Measurements from ENCODE around the gene ARRDC1.
"Not testable (repeated sequence)": the region's sequence is repeated elsewhere in the genome, so short reads cannot be mapped to it uniquely, and the experiment has no call there.

ARRDC1 gene

GRCh38 chr9:137588311-137588710 is 17.2 kb upstream of the ARRDC1 start:
- DNase-seq, result no peak

DNA sequence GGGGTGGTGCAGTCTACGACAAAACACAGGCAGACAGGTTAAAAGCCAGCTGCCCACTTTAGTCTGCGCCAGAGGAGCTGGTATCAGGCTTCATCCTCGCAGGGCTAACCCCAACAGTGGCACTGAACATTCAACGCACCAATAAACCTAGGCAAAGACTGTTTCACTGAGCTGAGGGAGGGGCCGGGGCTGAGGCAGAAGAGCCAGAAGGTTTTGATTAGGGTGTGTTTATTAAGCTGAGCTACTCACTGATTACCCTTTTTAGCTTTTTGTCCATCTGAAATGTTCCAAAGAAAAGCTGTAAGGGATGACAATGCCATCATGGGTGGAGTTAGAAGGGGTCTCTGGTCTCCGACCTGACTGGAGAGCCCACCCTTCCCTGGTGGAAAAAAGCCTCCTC is 16.6 kb upstream of the ARRDC1 start:
- DNase-seq, result no peak

- no peak for DNase-seq
Observed at GRCh38 chr9:137589441-137590122, 15.9 kb upstream of the ARRDC1 start.

DNA sequence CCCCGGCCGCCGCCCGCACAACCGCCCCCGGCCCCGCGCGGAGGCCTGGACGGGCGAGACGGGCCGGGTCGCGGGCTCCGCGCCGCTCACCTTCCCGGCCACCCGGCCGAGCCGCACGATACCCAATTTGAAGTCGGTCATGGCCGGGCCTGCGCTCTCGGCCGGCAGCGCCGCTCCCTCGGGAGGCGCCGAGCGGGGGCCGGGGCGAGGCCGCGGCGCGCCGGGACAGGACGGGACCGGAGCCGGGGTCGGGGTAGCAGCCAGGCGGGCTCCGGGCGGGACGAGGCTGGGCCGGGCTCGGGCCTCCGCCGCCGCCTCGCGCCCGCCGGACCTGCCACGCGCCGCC is 15.4 kb upstream of the ARRDC1 start:
- DNase-seq, result no peak

DNA sequence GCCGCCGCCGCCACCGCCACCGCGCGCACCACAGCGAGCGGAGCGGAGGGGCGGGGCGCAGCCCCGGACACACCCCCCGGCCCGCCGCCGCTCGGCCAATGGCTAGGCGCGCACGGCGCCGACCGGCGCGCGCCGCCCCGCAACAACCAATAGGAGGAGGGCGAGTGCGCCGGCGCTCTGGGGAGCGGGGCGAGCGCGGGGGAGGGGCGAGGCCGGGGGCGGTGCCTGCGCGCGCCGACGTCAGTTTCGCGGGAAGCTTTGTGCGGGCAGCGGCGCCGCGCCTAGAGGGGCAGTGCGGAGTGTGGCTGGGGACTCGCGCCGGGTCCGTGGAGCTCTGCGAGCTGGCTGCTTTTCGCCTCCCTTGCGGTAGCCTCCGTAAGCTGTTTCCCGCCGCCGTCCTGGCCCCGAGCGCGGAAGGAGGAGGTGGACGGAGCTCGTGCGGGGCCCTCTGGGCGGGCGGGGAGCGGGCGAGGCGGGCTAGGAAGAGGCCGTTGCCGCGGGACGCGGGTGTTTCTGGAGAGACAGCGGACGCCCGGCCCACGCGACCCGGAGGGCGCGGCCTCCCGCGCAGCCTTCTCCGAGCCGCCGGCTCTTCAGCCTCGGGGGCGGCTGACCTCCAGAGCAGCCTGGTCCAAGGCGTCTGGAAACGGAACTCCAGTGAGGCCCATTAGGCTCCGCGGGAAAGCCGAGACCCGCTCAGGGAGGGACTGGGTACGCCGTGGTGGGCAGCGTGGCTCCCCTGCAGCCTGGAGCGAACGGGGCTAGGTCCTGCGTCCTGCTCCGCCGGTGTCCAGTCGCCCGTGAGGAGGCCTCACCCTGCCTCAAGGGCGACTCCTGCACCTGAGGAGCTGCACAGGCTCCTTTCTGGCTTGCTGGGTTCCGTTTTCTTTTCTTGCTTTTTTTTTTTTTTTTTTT is 14.8 kb upstream of the ARRDC1 start, which contains the start of gene ZMYND19:
ZMYND19 (minus strand) TSS at position 44 of the 915 bp plus-strand sequence. CDS start 249 bp downstream, outside the sequence.
- DNase-seq, result peak; percentile 71

GRCh38 chr9:137592767-137593166 is 12.7 kb upstream of the ARRDC1 start:
- DNase-seq, result no peak

DNA sequence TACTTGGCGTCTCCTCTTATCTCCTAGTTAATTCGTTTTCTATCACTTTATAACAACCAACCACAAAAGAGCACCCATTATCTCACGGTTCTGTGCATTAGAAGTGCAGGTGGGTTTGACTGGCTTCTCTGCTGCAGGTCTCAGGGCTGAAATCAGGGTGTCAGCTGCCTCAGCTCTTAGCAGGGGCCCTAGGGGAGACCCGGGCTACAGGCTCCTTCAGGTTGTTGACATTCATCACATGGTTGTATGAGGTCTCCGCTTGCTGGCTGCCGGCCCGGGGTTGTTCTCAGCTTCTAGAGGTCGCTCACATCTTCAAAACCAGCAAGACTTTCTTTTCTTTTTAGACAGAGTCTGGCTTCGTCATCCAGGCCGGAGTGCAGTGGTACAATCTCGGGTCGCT is 12.3 kb upstream of the ARRDC1 start:
- DNase-seq, result no peak

DNA sequence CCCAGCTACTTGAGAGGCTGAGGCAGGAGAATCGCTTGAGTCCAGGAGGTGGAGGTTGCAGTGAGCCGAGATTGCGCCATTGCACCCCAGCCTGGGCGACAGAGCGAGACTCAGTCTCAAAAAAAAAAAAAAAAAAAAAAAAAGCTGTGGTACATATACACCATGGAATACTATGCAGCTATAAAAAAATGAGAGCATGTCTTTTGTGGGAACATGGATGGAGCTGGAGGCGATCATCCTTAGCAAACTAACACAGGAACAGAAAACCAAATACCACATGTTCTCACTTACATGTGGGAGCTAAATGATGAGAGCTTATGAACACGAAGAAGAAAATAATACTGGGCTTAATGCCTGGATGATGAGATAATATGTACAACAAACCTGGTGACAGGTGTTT is 8.9 kb upstream of the ARRDC1 start:
- DNase-seq, result not testable (repeated sequence)

- no peak for DNase-seq
Observed at GRCh38 chr9:137598943-137599342, 6.5 kb upstream of the ARRDC1 start.

DNA sequence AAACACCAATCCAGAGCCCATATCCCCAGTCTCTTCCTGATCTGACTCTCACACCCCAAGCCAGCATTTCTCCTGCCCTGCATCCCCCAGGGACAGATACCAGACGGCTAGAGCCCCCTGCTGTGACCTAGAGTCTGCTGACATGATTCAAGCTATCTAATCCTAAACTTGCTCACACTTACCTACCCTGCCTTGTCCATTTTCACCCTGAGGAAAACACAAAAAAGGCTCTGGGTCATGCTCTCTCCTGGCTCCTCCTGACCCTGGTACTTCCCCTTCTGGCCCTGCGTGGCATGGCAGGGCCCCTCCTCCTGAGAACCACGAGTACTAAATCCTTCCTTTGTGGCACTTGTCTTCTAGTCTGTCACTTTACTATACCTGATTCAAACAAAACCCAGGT is 2.8 kb upstream of the ARRDC1 start:
- no peak for DNase-seq

DNA sequence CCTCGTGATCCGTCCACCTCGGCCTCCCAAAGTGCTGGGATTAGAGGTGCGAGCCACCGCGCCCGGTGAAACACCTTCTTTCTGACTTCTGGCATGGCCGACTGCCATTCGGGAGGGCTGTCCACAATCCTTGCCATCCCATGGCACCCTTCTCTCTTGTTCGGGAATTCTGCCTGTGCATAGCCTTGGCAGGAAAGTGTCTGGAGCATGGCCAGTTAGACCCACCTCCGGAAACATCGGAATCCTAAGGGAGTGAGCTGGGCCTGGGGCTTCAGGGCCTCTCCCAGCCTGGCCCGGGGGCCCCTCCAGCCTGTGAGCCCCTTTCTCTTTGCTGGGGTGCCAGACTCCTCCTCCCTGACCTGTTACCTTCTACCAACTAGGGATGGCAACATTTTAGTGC is 1.6 kb upstream of the ARRDC1 start:
- DNase-seq, result no peak

DNA sequence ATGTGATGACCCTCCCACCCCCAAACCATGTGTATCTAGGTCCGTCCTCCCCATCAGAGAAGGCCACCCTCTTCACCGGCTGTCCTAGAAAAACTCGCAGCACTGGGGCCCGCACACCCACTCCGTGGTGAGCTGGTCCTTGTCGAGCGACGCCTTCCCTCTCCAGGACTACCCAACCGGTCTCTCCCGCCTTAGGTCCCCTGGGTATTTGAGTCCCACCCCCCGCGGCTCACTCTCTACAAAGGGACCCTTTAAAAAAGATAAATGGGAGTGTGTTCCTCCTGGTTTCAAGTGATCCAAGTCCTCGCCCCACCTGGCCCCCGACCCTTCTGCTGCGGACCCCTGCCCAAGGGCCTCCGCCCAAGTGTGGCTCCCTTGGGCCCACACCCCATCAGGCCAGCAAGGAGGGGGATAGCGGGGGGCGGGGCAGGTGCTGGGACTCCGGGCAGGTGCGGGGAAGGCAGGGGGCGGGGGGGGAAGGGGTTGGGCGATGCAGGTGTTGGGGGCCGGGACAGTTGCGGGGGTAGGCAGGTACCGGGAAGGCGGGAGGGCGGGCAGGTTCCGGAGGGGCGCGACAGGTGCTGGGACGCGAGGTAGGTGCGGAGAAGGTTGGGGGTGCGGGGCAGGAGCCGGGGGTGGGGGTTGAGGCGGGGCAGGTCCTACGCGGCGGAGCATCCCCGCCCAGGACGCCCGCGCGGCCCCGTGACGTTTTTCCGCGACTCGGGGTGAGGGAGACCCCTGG is 970 bp upstream of the ARRDC1 start:
- no peak for DNase-seq

GRCh38 chr9:137606005-137606621 is 627 bp downstream of the ARRDC1 start:
- DNase-seq, result no peak

GRCh38 chr9:137606734-137607138 is 1.2 kb downstream of the ARRDC1 start:
- no peak for DNase-seq

- no peak for DNase-seq
Observed at GRCh38 chr9:137607141-137607857, 1.8 kb downstream of the ARRDC1 start.

DNA sequence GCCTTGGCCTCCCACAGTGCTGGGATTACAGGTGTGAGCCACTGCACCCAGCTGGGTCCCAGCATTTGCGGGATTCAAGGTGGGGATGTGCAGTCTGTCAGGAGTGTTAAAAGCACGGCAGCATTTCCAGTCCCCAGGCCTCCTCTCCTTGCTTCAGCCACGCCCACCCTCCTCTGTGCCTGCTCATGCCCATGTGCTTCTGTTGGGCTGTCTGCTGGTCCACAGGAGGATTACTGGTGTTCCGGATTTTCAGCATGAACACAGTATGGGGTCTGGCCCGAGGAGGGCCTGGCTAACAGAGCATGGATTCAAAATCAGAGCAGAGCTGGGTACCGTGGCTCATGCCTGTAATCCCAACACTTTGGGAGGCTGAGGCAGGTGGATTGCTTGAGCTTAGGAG is 5.5 kb downstream of the ARRDC1 start:
- no peak for DNase-seq

DNA sequence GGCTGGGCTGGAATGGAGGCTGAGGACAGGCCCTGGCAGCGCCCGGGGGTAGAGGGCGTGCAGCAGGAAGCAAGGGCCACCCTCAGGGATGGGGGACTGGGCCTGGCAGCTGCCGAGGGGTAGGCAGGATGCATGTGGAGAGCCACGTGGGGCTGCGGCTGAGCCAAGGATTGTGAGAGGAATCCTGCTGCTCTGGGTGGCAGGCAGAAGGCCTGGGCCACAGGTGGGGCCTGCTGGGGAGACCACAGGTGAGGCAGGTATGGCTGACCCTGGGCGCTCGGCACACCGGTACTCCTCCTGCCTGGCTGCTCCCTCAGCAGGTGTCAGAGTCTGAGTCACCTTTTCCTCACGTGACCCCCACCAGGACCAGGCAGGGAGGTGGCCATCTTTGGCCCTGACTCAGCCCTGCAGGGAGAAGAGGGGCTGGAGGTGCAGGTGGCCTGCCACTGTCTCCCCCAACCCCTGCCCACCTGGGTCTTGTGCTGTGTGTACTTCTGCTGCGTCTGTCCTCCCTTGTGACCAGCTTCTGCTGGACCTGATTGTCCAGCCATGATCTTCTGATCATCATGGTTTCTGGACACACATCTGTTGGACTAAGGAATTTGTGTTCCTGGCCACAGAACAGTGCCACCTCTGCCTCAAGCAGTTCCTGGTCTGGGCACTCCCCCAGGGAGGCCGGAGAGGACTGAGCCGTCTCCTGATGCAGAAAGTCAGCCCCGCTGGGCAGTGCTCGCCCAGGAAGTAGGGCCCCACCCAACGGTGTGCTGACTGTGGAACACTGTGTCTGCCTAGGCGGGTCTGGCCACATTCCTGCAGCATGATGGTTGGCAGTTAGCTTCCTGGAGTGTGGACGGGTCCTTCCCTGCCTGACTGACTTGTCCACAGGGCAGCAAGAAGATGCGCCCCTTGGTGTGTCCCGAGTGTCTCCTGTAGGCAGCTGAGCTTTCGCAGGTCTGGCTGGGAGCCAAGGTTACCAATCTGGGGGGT is 6.4 kb downstream of the ARRDC1 start:
- no peak for DNase-seq

DNA sequence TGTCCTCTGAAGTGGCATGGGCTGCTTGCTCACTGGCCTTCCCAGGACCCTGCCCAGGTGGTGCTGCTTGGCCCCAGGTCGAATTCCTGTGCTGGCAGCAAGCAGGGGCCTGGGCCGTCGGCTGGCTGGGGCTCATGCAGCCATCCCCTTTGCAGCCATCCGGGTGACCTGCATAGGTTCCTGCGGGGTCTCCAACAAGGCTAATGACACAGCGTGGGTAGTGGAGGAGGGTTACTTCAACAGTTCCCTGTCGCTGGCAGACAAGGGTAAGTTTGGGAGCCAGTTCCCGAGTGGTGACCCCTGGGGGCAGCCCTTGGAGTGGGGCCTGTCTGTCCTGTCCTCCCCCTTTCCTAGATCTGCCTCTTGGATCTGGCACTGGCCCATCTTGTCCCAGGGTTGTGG is 7.3 kb downstream of the ARRDC1 start:
- no peak for DNase-seq

- DNase-seq, result no peak
Observed at GRCh38 chr9:137613259-137613658, 7.8 kb downstream of the ARRDC1 start.

DNA sequence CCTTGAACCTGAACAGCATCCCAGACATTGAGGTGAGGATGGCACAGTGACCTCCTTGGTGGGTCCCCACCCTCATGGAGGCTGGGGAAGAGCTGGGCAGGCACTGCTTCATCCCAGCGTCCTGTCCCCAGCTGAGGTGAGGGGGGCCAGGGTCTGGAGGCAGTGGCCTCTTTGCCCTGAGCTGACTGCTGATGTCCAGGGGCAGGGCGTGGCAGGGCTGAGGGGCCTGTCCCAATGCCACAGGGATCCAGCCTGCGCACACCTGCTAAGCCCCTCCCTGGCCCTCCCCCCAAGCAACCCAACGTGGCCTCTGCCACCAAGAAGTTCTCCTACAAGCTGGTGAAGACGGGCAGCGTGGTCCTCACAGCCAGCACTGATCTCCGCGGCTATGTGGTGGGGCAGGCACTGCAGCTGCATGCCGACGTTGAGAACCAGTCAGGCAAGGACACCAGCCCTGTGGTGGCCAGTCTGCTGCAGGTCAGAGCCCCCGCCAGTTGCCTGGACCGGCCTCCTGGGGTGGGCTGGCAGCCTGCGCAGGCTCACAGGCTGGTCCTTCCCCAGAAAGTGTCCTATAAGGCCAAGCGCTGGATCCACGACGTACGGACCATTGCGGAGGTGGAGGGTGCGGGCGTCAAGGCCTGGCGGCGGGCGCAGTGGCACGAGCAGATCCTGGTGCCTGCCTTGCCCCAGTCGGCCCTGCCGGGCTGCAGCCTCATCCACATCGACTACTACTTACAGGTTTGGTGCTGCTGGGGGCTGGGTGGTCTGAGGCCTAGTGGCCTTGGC is 8.4 kb downstream of the ARRDC1 start:
- DNase-seq, result no peak
